CD14-positive monocyte (primary cell): Measurements from ENCODE around the gene STARD10. TPM values are rescaled to one million over a fixed set of nuclear protein-coding genes. Genes with fewer than 3 reads are reported as not detected.

Experiments used
- DNase-seq, 3 donors: peaks; one replicate each; pipeline ENCODE4 v3.0.0-alpha.2; 2011 to 2022
- H2AFZ ChIP-seq: 2 replicates; pipeline ENCODE4 v1.6.0; 2012; ENCODE audit warnings: mild to moderate bottlenecking, low read depth, low read length, inconsistent platforms; ENCODE audit not compliant: insufficient read depth, poor library complexity, severe bottlenecking
- H3K27ac ChIP-seq, 2 donors: 1 replicate in 1 of 2; 2 replicates in 1 of 2; pipeline ENCODE4 v1.5.1; 2012 to 2013; ENCODE audit warnings: low read length in 2 of 2, control low read depth in 1 of 2, inconsistent platforms in 1 of 2, low read depth in 1 of 2, mild to moderate bottlenecking in 1 of 2
- H3K27me3 ChIP-seq, 2 donors: one replicate each; pipeline versions ENCODE4 v1.6.0 to v1.6.1; 2011 to 2013; ENCODE audit warnings: low read length in 2 of 2; ENCODE audit not compliant: control insufficient read depth in 2 of 2, insufficient read depth in 2 of 2
- H3K36me3 ChIP-seq, 2 donors: replicated peaks in 1 of 2; 1 replicate in 1 of 2; 2 replicates in 1 of 2; pipeline versions ENCODE4 v1.5.1 to v1.6.1; 2012 to 2013; ENCODE audit warnings: low read length in 2 of 2, control low read depth in 1 of 2, inconsistent platforms in 1 of 2, mild to moderate bottlenecking in 1 of 2; ENCODE audit not compliant: insufficient read depth in 2 of 2, control insufficient read depth in 1 of 2
- H3K4me1 ChIP-seq, 2 donors: 1 replicate in 1 of 2; 2 replicates in 1 of 2; pipeline versions ENCODE4 v1.5.1 to v1.6.1; 2012 to 2013; ENCODE audit warnings: low read length in 2 of 2, control low read depth in 1 of 2, inconsistent platforms in 1 of 2, mild to moderate bottlenecking in 1 of 2, moderate library complexity in 1 of 2; ENCODE audit not compliant: insufficient read depth in 2 of 2, control insufficient read depth in 1 of 2
- H3K4me2 ChIP-seq: replicated peaks from 2 replicates; pipeline ENCODE3; 2012; ENCODE audit warnings: low read length, moderate library complexity, mild to moderate bottlenecking; ENCODE audit not compliant: poor library complexity, severe bottlenecking; ENCODE audit errors: extremely low read depth
- H3K4me3 ChIP-seq, 3 experiments: fragments of 200-600 bp in 1 of 3; sonication (generic) in 1 of 3; replicated peaks in 1 of 3; 1 replicate in 2 of 3; 2 replicates in 1 of 3; pipeline ENCODE4 v1.5.1; 2011 to 2013; ENCODE audit warnings: low read length in 3 of 3, mild to moderate bottlenecking in 3 of 3, control low read depth in 2 of 3, low read depth in 2 of 3, inconsistent platforms in 1 of 3, moderate library complexity in 1 of 3
- H3K79me2 ChIP-seq: 2 replicates; pipeline ENCODE4 v1.6.0; 2012; ENCODE audit warnings: mild to moderate bottlenecking, control low read depth, inconsistent platforms, low read length, moderate library complexity; ENCODE audit not compliant: insufficient read depth
- H3K9ac ChIP-seq: 2 replicates; pipeline ENCODE4 v1.6.0; 2017; ENCODE audit warnings: low read length, mild to moderate bottlenecking; ENCODE audit not compliant: insufficient read depth, poor library complexity, severe bottlenecking
- H3K9me3 ChIP-seq, 2 donors: replicated peaks in 1 of 2; 1 replicate in 1 of 2; 2 replicates in 1 of 2; pipeline versions ENCODE4 v1.5.1 to v1.6.1; 2012 to 2013; ENCODE audit warnings: low read length in 2 of 2, control low read depth in 1 of 2; ENCODE audit not compliant: control insufficient read depth in 1 of 2, insufficient read depth in 1 of 2
- H4K20me1 ChIP-seq: 2 replicates; pipeline ENCODE4 v1.6.0; 2012; ENCODE audit warnings: mild to moderate bottlenecking, low read length, control low read depth, moderate library complexity; ENCODE audit not compliant: insufficient read depth
- H3K27ac Mint-ChIP-seq, 7 donors: one replicate each; pipeline ENCODE4 v1.8.0; 2020; ENCODE audit warnings: mild to moderate bottlenecking in 7 of 7, mixed read lengths in 7 of 7, moderate library complexity in 6 of 7, inconsistent platforms in 2 of 7
- H3K27me3 Mint-ChIP-seq, 3 donors: one replicate each; pipeline ENCODE4 v1.8.0; 2021 to 2022; ENCODE audit warnings: low read depth in 3 of 3, mild to moderate bottlenecking in 3 of 3, mixed read lengths in 3 of 3, moderate library complexity in 3 of 3, inconsistent platforms in 1 of 3
- H3K36me3 Mint-ChIP-seq, 2 donors: one replicate each; pipeline ENCODE4 v1.8.0; 2020; ENCODE audit warnings: mixed read lengths in 2 of 2, inconsistent platforms in 1 of 2, mild to moderate bottlenecking in 1 of 2
- H3K4me1 Mint-ChIP-seq: one replicate; pipeline ENCODE4 v1.8.0; 2020; ENCODE audit warnings: mild to moderate bottlenecking, mixed read lengths
- H3K4me3 Mint-ChIP-seq, 2 donors: one replicate each; pipeline ENCODE4 v1.8.0; 2020; ENCODE audit warnings: mild to moderate bottlenecking in 2 of 2, mixed read lengths in 2 of 2, moderate library complexity in 1 of 2
- H3K9me3 Mint-ChIP-seq, 7 donors: one replicate each; pipeline ENCODE4 v1.8.0; 2020 to 2022; ENCODE audit warnings: mixed read lengths in 7 of 7, mild to moderate bottlenecking in 6 of 7, moderate library complexity in 6 of 7, inconsistent platforms in 2 of 7
- WGBS: methylation state at CpG from one replicate; pipeline ENCODE4 v1.1.5; 2013; ENCODE audit warnings: missing lambda C conversion rate; ENCODE audit not compliant: insufficient coverage; 5-methylcytosine and 5-hydroxymethylcytosine counted together
- intact Hi-C, 2 donors: fragments of 100-400 bp; cut with micrococcal nuclease; formaldehyde crosslinking; loops; one replicate each; pipeline versions ENCODE4 v1.15.0 to v1.15.1; 2023
- polyA plus RNA-seq, 3 donors: library from polyadenylated mRNA; depleted of rRNA in 1 of 3; unstranded in 2 of 3; stranded (reverse) in 1 of 3; fragments of 300-500 nt in 2 of 3; fragments of >200 nt in 1 of 3; fragmentation: Illumina TruSeq in 2 of 3; gene quantifications; 1 replicate in 2 of 3; 2 replicates in 1 of 3; pipeline ENCODE4 v1.2.3, GENCODE V29; 2012 to 2021
- TF ChIP-seq, protein P1 (sequence below): fragments of 200-600 bp; IDR thresholded peaks from one replicate; pipeline ENCODE4 v1.8.0; 2022; ENCODE audit warnings: antibody characterized with exemption, mild to moderate bottlenecking

The STARD10 gene
- polyA plus RNA-seq, 3 donors = 13.6 to 18.7 (median 15.4) TPM

DNA sequence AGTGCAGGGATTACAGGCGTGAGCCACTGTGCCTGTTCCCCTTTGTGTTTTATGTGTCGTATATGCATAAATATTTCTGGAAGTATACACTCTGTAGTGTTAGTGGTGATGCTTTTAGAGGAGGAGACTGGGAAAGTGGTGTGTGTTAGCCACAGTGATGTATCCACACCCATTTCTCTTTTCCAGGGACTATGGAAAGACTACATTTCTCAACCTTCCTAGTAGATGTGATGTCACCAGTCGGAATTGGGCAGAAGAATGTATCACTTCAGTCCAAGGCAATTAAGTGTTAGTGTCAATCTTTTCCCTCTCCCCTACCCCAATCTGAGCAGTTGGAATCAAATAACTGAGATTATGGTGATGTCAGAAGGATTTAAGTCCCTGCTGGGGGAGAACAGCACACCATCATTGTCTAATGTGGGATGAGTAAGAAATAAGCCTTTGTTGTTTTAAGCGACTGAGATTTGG lies 14.5 kb upstream of the STARD10 start:
- Histone ChIP-seq H3K4me1 (peaks cover 83 to 98% of the 10 kb centered on the region in 2 donors), H3K4me2 (peak overlapping the region; percentile 100), H3K9me3 (no peaks in the 10 kb centered on the region), H2AFZ (no peak overlapping the region), H3K27me3 (no peaks in the 10 kb centered on the region), H3K4me3 (peak overlapping the region; percentile 5 to 100 (median 6)), H3K36me3 (peaks cover 12 to 20% of the 10 kb centered on the region in 2 donors), H3K9ac (peak overlapping the region; percentile 49), H4K20me1 (peaks cover 13% of the 10 kb centered on the region), H3K27ac (peak overlapping the region; percentile 96 to 98), H3K79me2 (peaks cover 64% of the 10 kb centered on the region)
- peak overlapping the region; percentile 45 to 70 for H3K4me3 Mint-ChIP-seq
- 42% methylated on average over 2 of the region's 4 CpGs for WGBS
- intact Hi-C loops = no loop called here
- no peaks in the 10 kb centered on the region for H3K27me3 Mint-ChIP-seq
- DNase-seq = peak; percentile 47 to 71 (median 64)
- H3K36me3 Mint-ChIP-seq = peaks cover 30 to 55% of the 10 kb centered on the region in 2 donors
- H3K9me3 Mint-ChIP-seq = peaks cover 0 to 8% (median 2%) of the 10 kb centered on the region in 7 donors
- peaks cover 76% of the 10 kb centered on the region for H3K4me1 Mint-ChIP-seq
- TF ChIP-seq, protein P1, sequence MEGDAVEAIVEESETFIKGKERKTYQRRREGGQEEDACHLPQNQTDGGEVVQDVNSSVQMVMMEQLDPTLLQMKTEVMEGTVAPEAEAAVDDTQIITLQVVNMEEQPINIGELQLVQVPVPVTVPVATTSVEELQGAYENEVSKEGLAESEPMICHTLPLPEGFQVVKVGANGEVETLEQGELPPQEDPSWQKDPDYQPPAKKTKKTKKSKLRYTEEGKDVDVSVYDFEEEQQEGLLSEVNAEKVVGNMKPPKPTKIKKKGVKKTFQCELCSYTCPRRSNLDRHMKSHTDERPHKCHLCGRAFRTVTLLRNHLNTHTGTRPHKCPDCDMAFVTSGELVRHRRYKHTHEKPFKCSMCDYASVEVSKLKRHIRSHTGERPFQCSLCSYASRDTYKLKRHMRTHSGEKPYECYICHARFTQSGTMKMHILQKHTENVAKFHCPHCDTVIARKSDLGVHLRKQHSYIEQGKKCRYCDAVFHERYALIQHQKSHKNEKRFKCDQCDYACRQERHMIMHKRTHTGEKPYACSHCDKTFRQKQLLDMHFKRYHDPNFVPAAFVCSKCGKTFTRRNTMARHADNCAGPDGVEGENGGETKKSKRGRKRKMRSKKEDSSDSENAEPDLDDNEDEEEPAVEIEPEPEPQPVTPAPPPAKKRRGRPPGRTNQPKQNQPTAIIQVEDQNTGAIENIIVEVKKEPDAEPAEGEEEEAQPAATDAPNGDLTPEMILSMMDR = no peak
- H3K27ac Mint-ChIP-seq = peak overlapping the region; percentile 94 to 99 (median 98)

GRCh38 chr11:72807792-72808191 lies 13.9 kb upstream of the STARD10 start:
- WGBS = 0% methylated on average over 2 of the region's 2 CpGs
- H3K4me3 Mint-ChIP-seq = peak overlapping the region; percentile 43 to 70
- peak overlapping the region; percentile 100 for H3K4me2 ChIP-seq

More at GRCh38 chr11:72807792-72808191, 13.9 kb upstream of the STARD10 start:
- peaks cover 0 to 8% (median 2%) of the 10 kb centered on the region in 7 donors for H3K9me3 Mint-ChIP-seq
- peaks cover 12 to 20% of the 10 kb centered on the region in 2 donors for H3K36me3 ChIP-seq
- peak overlapping the region; percentile 94 to 99 (median 98) for H3K27ac Mint-ChIP-seq
- H3K4me1 ChIP-seq = peaks cover 83 to 92% of the 10 kb centered on the region in 2 donors
- peaks cover 30 to 58% of the 10 kb centered on the region in 2 donors for H3K36me3 Mint-ChIP-seq
- intact Hi-C loops = no loop called here
- TF ChIP-seq, protein P1 = no peak
- DNase-seq = peak; percentile 72 to 86 (median 82)
- peak overlapping the region; percentile 96 to 98 for H3K27ac ChIP-seq
- peaks cover 59% of the 10 kb centered on the region for H3K79me2 ChIP-seq
- H3K9ac ChIP-seq = peak overlapping the region; percentile 67
- H3K4me3 ChIP-seq = peak overlapping the region; percentile 16 to 100 (median 19)
- no peak overlapping the region for H2AFZ ChIP-seq
- H3K9me3 ChIP-seq = no peaks in the 10 kb centered on the region
- H3K27me3 ChIP-seq = no peaks in the 10 kb centered on the region
- no peaks in the 10 kb centered on the region for H3K27me3 Mint-ChIP-seq
- H3K4me1 Mint-ChIP-seq = peaks cover 70% of the 10 kb centered on the region
- H4K20me1 ChIP-seq = peaks cover 8% of the 10 kb centered on the region
